Stimulated activated CD4-positive, alpha-beta T cell treated with anti-CD3 and anti-CD28 coated beads, TNF-alpha, amount 100 ng/mL, for 1 hour (primary cell): Measurements from ENCODE around the gene IGFL3.
"Not testable (repeated sequence)": the region's sequence is repeated elsewhere in the genome, so short reads cannot be mapped to it uniquely, and the experiment has no call there.

Experiments used
- DNase-seq, 3 donors: peaks; one replicate each; pipeline ENCODE4 v3.0.0-alpha.2; 2020; ENCODE audit warnings: low read depth in 3 of 3, low spot score in 1 of 3

Gene IGFL3

GRCh38 chr19:46125447-46125846 lies 959 bp upstream of the IGFL3 start:
- DNase-seq, result no peak

GRCh38 chr19:46118136-46118535 lies 6.4 kb downstream of the IGFL3 start:
- no peak for DNase-seq

GRCh38 chr19:46116121-46116520 lies 8.4 kb downstream of the IGFL3 start:
- DNase-seq, result no peak

GRCh38 chr19:46115396-46116106 lies 8.9 kb downstream of the IGFL3 start:
- no peak for DNase-seq

- DNase-seq, result no peak
These were observed 10.8 kb downstream of the IGFL3 start for GRCh38 chr19:46113726-46114125.

- DNase-seq, result no peak
These were observed 12.0 kb downstream of the IGFL3 start for GRCh38 chr19:46112527-46112926.

GRCh38 chr19:46111376-46111775 lies 13.1 kb downstream of the IGFL3 start:
- DNase-seq, result no peak

GRCh38 chr19:46109876-46110275 lies 14.6 kb downstream of the IGFL3 start:
- no peak for DNase-seq

- DNase-seq, result no peak
These were observed 17.1 kb downstream of the IGFL3 start for GRCh38 chr19:46107371-46107770.

- not testable (repeated sequence) for DNase-seq
These were observed 22.2 kb downstream of the IGFL3 start for GRCh38 chr19:46102333-46102732.

- no peak for DNase-seq
These were observed 23.2 kb downstream of the IGFL3 start for GRCh38 chr19:46101293-46101692.

GRCh38 chr19:46100344-46100743 lies 24.1 kb downstream of the IGFL3 start:
- no peak for DNase-seq

GRCh38 chr19:46090444-46090843 lies 34.0 kb downstream of the IGFL3 start:
- no peak for DNase-seq

GRCh38 chr19:46089432-46089831 lies 35.1 kb downstream of the IGFL3 start:
- DNase-seq, result no peak

- no peak for DNase-seq
These were observed 36.4 kb downstream of the IGFL3 start for GRCh38 chr19:46088101-46088500.

GRCh38 chr19:46085888-46086287 lies 38.6 kb downstream of the IGFL3 start:
- DNase-seq, result no peak

- DNase-seq, result no peak
These were observed 41.8 kb downstream of the IGFL3 start for GRCh38 chr19:46082728-46083050.

GRCh38 chr19:46081928-46082727 lies 42.4 kb downstream of the IGFL3 start:
- DNase-seq, result no peak

- DNase-seq, result no peak
These were observed 43.9 kb downstream of the IGFL3 start for GRCh38 chr19:46080561-46080960.

- no peak for DNase-seq
These were observed 44.9 kb downstream of the IGFL3 start for GRCh38 chr19:46079576-46079975.

GRCh38 chr19:46078573-46079332 lies 45.7 kb downstream of the IGFL3 start:
- not testable (repeated sequence) for DNase-seq

GRCh38 chr19:46077815-46078167 lies 46.7 kb downstream of the IGFL3 start:
- no peak for DNase-seq
